Naive B cell (primary cell): ENCODE data around the gene OSBPL6. TPM values are rescaled to one million over a fixed set of nuclear protein-coding genes. Genes with fewer than 3 reads are reported as not detected.

Source experiments
- ATAC-seq, 2 donors: fragments of 150-1000 bp; cut with Tn5 transposase; 2 replicates each; pipeline ENCODE4 v1.10.0; 2021; ENCODE audit warnings: low read depth in 2 of 2, mild to moderate bottlenecking in 2 of 2, moderate library complexity in 2 of 2
- DNase-seq: peaks from one replicate; pipeline ENCODE4 v3.0.0; 2022
- H3K27ac Mint-ChIP-seq, 6 donors: one replicate each; pipeline ENCODE4 v1.8.0; 2020 to 2022; ENCODE audit warnings: mild to moderate bottlenecking in 6 of 6, mixed read lengths in 6 of 6, moderate library complexity in 5 of 6, inconsistent platforms in 2 of 6
- H3K27me3 Mint-ChIP-seq, 3 donors: one replicate each; pipeline ENCODE4 v1.8.0; 2021 to 2022; ENCODE audit warnings: mixed read lengths in 3 of 3, mild to moderate bottlenecking in 1 of 3
- H3K36me3 Mint-ChIP-seq, 2 donors: one replicate each; pipeline ENCODE4 v1.8.0; 2020 to 2022; ENCODE audit warnings: mixed read lengths in 2 of 2, inconsistent platforms in 1 of 2, mild to moderate bottlenecking in 1 of 2
- H3K4me1 Mint-ChIP-seq, 3 donors: one replicate each; pipeline ENCODE4 v1.8.0; 2020 to 2022; ENCODE audit warnings: mixed read lengths in 3 of 3, inconsistent platforms in 1 of 3, mild to moderate bottlenecking in 1 of 3, moderate library complexity in 1 of 3
- H3K4me3 Mint-ChIP-seq, 8 donors: one replicate each; pipeline ENCODE4 v1.8.0; 2020 to 2022; ENCODE audit warnings: mild to moderate bottlenecking in 8 of 8, mixed read lengths in 8 of 8, moderate library complexity in 8 of 8, inconsistent platforms in 2 of 8
- H3K9me3 Mint-ChIP-seq, 7 donors: one replicate each; pipeline ENCODE4 v1.8.0; 2020 to 2022; ENCODE audit warnings: mixed read lengths in 7 of 7, mild to moderate bottlenecking in 5 of 7, inconsistent platforms in 2 of 7, moderate library complexity in 1 of 7
- polyA plus RNA-seq, 6 donors: library from polyadenylated mRNA; unstranded; fragments of 300-500 nt; fragmentation: Illumina TruSeq; gene quantifications; one replicate each; pipeline ENCODE4 v1.2.3, GENCODE V29; 2021; ENCODE audit warnings: low read depth in 6 of 6

OSBPL6 gene
- polyA plus RNA-seq, 6 donors from 2014 or later, result not detected

GRCh38 chr2:178287652-178288344, 93.5 kb downstream of the OSBPL6 start:
- H3K27ac Mint-ChIP-seq, result no peak overlapping the region
- no peaks in the 10 kb centered on the region for H3K4me1 Mint-ChIP-seq
- no peak for ATAC-seq
- peaks cover 6 to 10% (median 9%) of the 10 kb centered on the region in 3 donors for H3K27me3 Mint-ChIP-seq
- H3K9me3 Mint-ChIP-seq, result peaks cover 0 to 5% (median 0%) of the 10 kb centered on the region in 7 donors
- H3K36me3 Mint-ChIP-seq, result no peaks in the 10 kb centered on the region
- no peak for DNase-seq
- no peak overlapping the region for H3K4me3 Mint-ChIP-seq

- Mint-ChIP-seq H3K36me3 (no peaks in the 10 kb centered on the region), H3K27me3 (peaks cover 6 to 18% (median 16%) of the 10 kb centered on the region in 3 donors), H3K27ac (no peak overlapping the region), H3K4me1 (no peaks in the 10 kb centered on the region), H3K4me3 (no peak overlapping the region), H3K9me3 (peaks cover 0 to 5% (median 0%) of the 10 kb centered on the region in 7 donors)
- ATAC-seq, result no peak
- DNase-seq, result no peak
Measured at GRCh38 chr2:178291703-178292102, 97.4 kb downstream of the OSBPL6 start.

- Mint-ChIP-seq H3K4me3 (no peak overlapping the region), H3K27me3 (peaks cover 6 to 18% (median 17%) of the 10 kb centered on the region in 3 donors), H3K36me3 (no peaks in the 10 kb centered on the region), H3K27ac (no peak overlapping the region), H3K4me1 (no peaks in the 10 kb centered on the region), H3K9me3 (peaks cover 0 to 5% (median 0%) of the 10 kb centered on the region in 7 donors)
- DNase-seq (no peak), ATAC-seq (no peak)
Measured at GRCh38 chr2:178292586-178292985, 98.3 kb downstream of the OSBPL6 start.

DNA sequence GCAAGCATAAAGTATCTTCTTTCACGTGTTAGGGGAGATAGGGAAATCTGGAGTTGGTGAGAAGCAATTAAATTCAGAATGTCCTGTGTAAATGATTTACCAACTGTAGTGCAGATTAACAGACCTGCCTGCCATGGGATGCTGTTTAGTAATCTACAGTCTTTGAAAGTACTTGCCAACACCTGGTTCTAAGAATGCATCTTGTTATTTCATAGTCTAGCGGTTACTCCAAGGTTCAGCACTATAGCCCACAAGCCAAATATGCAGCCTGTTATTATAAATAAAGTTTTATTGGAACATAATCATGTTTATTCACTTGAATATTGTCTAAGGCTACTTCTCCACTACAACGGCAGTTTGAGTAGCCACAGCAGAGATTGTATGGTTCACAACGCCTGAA, 100.8 kb downstream of the OSBPL6 start:
- Mint-ChIP-seq H3K27me3 (peaks cover 3 to 23% (median 18%) of the 10 kb centered on the region in 3 donors), H3K27ac (no peak overlapping the region), H3K36me3 (no peaks in the 10 kb centered on the region), H3K4me1 (no peaks in the 10 kb centered on the region), H3K4me3 (no peak overlapping the region), H3K9me3 (peaks cover 0 to 5% (median 0%) of the 10 kb centered on the region in 7 donors)
- DNase-seq, result no peak
- ATAC-seq, result no peak

DNA sequence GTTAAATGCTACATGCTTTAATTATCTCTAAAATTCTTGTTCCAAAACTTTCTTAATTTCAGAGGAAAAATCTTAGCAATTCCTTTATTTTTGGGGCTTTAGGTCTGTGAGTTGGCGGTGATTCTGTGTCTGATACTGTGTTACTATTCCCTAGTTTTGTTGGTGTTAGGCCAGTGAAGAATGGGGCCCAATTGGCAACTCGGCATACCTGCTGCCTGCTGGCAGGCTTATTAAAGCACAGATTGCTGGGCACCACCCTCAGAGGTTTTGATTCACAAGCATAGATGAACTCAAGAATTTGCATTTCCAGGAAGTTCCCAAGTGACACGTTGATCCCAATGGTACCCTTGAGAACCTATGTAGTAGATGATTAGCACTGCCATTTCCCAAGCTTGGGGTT, 101.6 kb downstream of the OSBPL6 start:
- DNase-seq (no peak), ATAC-seq (no peak)
- no peak overlapping the region for H3K27ac Mint-ChIP-seq
- H3K36me3 Mint-ChIP-seq, result no peaks in the 10 kb centered on the region
- no peaks in the 10 kb centered on the region for H3K4me1 Mint-ChIP-seq
- H3K9me3 Mint-ChIP-seq, result peaks cover 0 to 5% (median 0%) of the 10 kb centered on the region in 7 donors
- no peak overlapping the region for H3K4me3 Mint-ChIP-seq
- H3K27me3 Mint-ChIP-seq, result peaks cover 3 to 23% (median 18%) of the 10 kb centered on the region in 3 donors

DNA sequence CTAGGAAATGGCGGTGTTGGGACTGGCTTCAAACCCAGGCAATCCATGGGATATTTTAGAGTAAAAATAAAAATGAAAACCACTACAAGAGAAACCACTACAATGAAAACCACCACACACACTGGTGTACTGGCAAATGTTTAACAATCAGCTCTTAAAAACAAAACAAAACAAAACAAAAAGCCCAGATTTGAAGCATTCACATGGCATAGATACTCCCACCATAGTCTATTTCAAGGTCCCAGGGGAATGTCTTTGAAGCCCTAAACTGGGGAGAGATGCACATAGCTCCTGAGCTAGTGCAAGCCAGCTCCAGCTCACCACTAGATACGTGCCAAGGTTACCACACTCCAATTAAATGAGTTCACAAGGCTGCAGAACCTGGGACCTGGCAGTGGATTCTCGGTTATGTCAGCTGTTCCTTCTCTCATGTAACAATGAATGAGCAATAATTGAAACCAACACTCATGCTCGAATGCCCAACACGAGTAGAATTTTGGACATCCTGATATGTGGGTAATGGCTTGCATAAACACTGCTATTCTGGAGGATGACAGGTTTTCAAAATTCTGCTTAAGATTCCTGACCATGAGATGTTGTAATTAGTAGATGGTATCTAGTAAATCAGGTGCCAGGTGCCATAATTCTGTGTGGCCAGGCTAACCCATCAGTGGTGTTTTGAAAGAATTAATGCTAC, 102.2 kb downstream of the OSBPL6 start:
- H3K27me3 Mint-ChIP-seq, result peaks cover 3 to 23% (median 18%) of the 10 kb centered on the region in 3 donors
- no peak overlapping the region for H3K27ac Mint-ChIP-seq
- no peaks in the 10 kb centered on the region for H3K36me3 Mint-ChIP-seq

GRCh38 chr2:178297091-178297411, 102.7 kb downstream of the OSBPL6 start:
- peaks cover 3 to 23% (median 17%) of the 10 kb centered on the region in 3 donors for H3K27me3 Mint-ChIP-seq
- no peaks in the 10 kb centered on the region for H3K4me1 Mint-ChIP-seq
- ATAC-seq (no peak), DNase-seq (no peak)
- no peaks in the 10 kb centered on the region for H3K36me3 Mint-ChIP-seq
- no peak overlapping the region for H3K4me3 Mint-ChIP-seq
- peaks cover 0 to 5% (median 0%) of the 10 kb centered on the region in 7 donors for H3K9me3 Mint-ChIP-seq
- no peak overlapping the region for H3K27ac Mint-ChIP-seq

More for the DNA sequence above, 102.2 kb downstream of the OSBPL6 start:
- no peak overlapping the region for H3K4me3 Mint-ChIP-seq
- no peak for DNase-seq
- peaks cover 0 to 5% (median 0%) of the 10 kb centered on the region in 7 donors for H3K9me3 Mint-ChIP-seq
- no peaks in the 10 kb centered on the region for H3K4me1 Mint-ChIP-seq
- no peak for ATAC-seq

DNA sequence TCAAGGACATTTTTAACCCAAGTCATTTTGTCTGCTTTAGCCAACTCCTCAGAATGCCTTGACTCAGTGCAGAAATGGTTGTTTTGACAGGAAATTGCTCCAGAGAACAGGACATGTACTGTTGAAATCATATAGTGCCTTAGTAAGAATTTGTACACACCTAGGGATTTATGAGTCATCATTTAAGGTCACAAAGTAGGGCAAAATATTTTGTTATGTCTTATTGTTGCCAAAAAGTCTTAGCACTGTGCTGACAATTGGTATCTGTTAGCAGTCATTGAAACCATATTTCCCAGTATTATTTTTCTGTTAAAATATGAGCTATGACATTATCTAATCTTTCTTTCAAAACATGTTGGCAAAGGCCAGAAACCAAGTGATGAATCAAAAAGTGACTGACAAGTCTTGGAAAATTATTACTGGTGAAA, 104.5 kb downstream of the OSBPL6 start:
- no peaks in the 10 kb centered on the region for H3K9me3 Mint-ChIP-seq
- no peaks in the 10 kb centered on the region for H3K36me3 Mint-ChIP-seq
- no peak overlapping the region for H3K4me3 Mint-ChIP-seq
- DNase-seq (no peak), ATAC-seq (no peak)
- H3K27ac Mint-ChIP-seq, result no peak overlapping the region
- no peaks in the 10 kb centered on the region for H3K4me1 Mint-ChIP-seq
- peaks cover 4 to 22% (median 8%) of the 10 kb centered on the region in 3 donors for H3K27me3 Mint-ChIP-seq

GRCh38 chr2:178301649-178302238, 107.4 kb downstream of the OSBPL6 start:
- Mint-ChIP-seq H3K4me3 (no peak overlapping the region), H3K27me3 (peaks cover 0 to 17% (median 4%) of the 10 kb centered on the region in 3 donors), H3K9me3 (peaks cover 0 to 1% (median 0%) of the 10 kb centered on the region in 7 donors), H3K27ac (no peak overlapping the region), H3K36me3 (no peaks in the 10 kb centered on the region), H3K4me1 (no peaks in the 10 kb centered on the region)
- DNase-seq, result no peak
- no peak for ATAC-seq

DNA sequence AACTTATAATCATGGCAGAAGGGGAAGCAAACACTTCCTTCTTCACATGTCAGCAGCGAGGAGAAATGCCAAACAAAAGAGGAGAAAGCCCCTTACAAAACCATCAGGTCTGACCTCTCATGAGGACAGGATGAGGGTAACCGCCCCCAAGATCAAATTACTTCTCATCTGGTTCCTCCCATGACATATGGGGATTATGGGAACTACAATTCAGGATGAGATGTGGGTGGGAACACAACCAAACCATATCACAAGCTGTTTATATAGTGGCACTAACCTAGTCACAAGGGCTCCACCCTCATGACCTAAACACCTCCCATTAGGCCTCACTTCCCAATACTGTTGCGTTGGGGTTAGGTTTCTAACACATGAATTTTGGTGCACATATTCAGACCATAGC, 110.0 kb downstream of the OSBPL6 start:
- Mint-ChIP-seq H3K4me1 (no peaks in the 10 kb centered on the region), H3K9me3 (peaks cover 0 to 1% (median 0%) of the 10 kb centered on the region in 7 donors), H3K27ac (no peak overlapping the region), H3K27me3 (peaks cover 4 to 17% (median 11%) of the 10 kb centered on the region in 3 donors), H3K36me3 (no peaks in the 10 kb centered on the region), H3K4me3 (no peak overlapping the region)
- no peak for DNase-seq
- ATAC-seq, result no peak

- H3K27ac Mint-ChIP-seq, result no peak overlapping the region
- DNase-seq (no peak), ATAC-seq (peak; percentile 35 to 36)
- H3K27me3 Mint-ChIP-seq, result peaks cover 13 to 27% (median 24%) of the 10 kb centered on the region in 3 donors
- peaks cover 0 to 8% (median 0%) of the 10 kb centered on the region in 7 donors for H3K9me3 Mint-ChIP-seq
- no peaks in the 10 kb centered on the region for H3K36me3 Mint-ChIP-seq
- H3K4me1 Mint-ChIP-seq, result no peaks in the 10 kb centered on the region
- H3K4me3 Mint-ChIP-seq, result no peak overlapping the region
Measured at GRCh38 chr2:178306352-178307073, 112.2 kb downstream of the OSBPL6 start.

DNA sequence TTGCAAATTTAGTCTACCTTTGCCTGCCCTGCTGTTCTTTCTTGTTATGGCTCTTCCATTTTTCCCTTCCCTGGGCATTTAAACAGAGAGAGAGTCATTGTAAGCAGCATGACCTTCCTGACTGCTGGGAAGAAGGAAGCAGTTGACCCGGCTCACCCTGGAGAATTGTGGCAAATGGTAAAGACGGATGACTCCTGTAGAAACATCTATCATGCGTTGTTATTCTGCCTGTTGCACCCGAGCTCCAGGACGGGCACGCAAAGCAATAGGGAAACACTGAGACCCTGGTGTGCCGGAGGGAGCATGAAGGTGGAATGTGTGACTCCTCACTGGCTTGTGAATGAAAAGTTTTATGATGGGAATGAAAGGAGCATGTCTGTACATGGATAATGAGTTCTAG, 113.3 kb downstream of the OSBPL6 start:
- Mint-ChIP-seq H3K4me1 (no peaks in the 10 kb centered on the region), H3K27ac (no peak overlapping the region), H3K4me3 (no peak overlapping the region), H3K9me3 (peaks cover 0 to 10% (median 0%) of the 10 kb centered on the region in 7 donors), H3K27me3 (peaks cover 16 to 29% (median 28%) of the 10 kb centered on the region in 3 donors), H3K36me3 (no peaks in the 10 kb centered on the region)
- ATAC-seq (no peak), DNase-seq (no peak)

DNA sequence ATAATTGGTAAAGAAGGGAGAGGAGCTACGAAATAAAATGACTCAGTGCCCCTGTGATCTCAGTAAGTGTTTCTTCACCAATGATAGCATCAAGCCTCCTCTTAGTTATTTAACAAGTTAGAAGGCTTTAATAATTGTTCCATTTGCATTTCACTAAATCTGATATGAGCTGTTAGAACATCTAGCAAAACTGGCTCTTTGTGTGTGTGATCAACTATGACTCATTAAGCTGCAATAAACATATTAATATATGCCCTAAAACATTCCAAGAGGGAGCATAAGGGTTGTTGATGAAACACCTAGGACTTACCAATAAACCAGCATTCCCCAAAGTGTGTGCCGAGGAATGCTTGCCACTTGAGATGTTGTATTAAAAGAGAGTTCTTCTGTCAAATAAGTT, 115.2 kb downstream of the OSBPL6 start:
- H3K4me1 Mint-ChIP-seq, result no peaks in the 10 kb centered on the region
- no peak overlapping the region for H3K27ac Mint-ChIP-seq
- DNase-seq, result no peak

More for the DNA sequence above, 115.2 kb downstream of the OSBPL6 start:
- no peaks in the 10 kb centered on the region for H3K36me3 Mint-ChIP-seq
- ATAC-seq, result no peak
- H3K4me3 Mint-ChIP-seq, result no peak overlapping the region
- H3K9me3 Mint-ChIP-seq, result peaks cover 0 to 10% (median 0%) of the 10 kb centered on the region in 7 donors
- H3K27me3 Mint-ChIP-seq, result peaks cover 12 to 28% (median 23%) of the 10 kb centered on the region in 3 donors
